MV-4-11 (cell line): Measurements from ENCODE around the gene FCGR3A.
A peak's percentile ranks its signal among the peaks of the same experiment; 100 is the strongest.
"Not testable (repeated sequence)": the region's sequence is repeated elsewhere in the genome, so short reads cannot be mapped to it uniquely, and the experiment has no call there.

Source experiments
- DNase-seq: peaks from one replicate; lab custom pipeline; 2025; lab: John Stamatoyannopoulos, UW

Gene FCGR3A

DNA sequence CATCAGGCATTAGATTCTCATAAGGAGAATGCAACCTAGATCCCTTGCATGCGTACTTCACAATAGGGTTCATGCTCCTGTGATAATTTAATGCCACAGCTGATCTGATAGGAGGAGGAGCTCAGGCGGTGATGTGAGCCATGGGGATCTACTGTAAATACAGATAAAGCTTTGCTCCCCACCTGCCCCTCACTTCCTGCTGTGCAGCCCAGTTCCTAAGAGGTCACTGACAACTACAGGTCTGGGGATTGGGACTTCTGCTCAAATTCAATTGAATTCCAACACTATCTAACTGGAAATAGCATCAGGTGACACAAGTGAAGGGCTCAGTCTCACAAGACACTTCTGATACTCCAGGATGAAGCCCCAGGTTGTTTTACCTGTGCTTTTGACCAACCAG lies 7.4 kb upstream of the FCGR3A start:
- DNase-seq = not testable (repeated sequence)

DNA sequence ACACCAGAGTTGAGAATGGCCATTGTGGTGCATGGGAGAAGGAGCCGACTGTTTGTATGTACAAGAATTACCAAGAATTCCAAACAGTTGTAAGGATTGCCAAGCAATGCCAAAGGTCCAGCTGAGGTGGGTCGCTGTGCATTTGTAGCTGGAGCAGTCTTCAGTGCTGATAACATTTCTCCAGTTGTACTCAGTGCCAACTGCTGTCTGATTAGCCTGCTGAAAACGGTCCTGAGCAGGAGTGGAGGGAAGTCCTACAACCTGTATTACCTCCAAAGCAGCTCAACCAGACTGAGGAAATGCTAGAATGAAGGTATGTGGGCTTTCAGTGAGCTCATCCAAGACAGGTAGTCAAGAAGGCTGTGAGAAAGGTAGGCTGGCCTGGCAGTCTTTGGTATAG lies 6.5 kb upstream of the FCGR3A start:
- DNase-seq = not testable (repeated sequence)

DNA sequence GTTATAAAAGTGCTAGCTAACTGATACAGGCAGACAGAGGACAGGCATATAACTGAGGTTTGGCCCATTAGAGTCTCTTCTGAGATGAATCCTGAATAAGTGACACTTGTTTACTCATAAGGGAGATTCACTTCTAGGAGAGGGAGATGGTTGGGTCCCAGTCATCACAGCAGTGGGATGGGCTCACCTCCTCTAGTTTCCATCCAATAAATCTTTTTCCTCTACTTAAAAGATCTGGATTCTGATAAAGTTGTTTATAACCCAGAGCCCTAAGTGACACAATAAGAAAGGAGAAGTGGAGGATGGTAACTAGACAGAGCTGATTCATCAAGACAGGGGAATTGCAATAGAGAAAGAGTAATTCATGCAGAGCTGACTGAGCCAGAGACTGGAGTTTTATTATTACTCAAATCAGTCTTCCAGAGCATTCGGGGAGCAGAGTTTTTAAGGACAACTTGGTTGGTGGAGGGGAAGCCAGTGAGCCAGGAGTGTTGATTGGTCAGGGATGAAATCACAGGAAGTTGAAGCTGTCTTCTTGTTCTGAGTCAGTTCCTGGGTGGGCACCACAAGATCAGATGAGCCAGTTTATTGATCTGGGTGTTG lies 5.3 kb upstream of the FCGR3A start:
- DNase-seq = peak; percentile 60

DNA sequence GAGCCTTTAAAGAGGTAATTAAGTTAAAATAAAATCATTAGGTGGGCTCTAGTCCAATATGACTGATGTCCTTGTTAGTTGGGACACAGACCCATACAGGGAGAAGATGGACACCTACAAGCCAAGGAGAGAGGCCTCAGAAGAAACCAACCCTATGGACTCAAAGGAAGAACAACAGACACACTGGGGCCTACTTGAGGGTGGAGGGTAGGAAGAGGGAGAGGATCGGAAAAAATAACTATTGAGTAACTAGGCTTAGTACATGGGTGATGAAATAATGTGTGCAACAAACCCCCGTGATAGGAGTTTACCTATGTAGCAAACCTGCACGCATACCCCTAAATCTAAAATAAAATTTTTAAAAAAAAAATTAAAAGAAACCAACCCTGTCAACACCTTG lies 4.7 kb upstream of the FCGR3A start:
- not testable (repeated sequence) for DNase-seq

DNA sequence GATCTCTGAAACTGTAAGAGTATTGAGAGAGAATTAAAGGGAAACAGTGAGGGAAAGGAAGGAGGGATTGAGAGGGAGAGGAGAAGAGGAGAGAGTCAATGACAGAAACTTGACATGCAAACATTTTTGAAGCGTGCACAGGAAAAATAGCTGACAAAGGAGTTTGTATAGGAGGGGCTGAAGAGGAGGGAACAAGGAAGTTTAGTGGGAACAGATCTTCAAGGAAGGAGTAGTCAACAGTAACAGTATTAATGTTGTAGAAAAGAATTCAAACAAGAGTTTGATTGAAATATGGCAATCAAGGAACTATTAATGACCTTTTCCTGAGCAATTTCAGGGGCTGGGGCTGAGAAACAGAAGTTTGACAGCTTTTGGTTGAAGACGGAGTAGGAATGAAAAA lies 4.0 kb upstream of the FCGR3A start:
- not testable (repeated sequence) for DNase-seq

DNA sequence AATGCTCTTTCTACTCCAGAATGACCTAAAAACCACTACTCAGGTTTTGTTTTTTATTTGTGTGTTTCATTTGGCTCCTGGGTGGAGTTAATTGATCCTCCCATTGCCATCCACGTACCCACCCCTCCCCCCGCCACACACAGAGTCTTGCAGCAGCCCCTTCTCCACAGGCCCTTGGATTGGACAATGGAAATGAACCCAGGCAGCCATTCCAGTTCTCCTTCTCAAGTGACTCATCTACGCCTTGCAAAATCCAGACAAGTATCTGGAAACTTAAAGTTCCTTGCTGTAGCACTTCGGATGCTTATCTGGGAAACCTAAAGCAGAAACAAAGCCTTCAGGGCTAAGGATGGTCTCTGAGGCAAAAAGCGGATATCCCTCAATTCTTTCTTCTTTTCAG lies 1.3 kb upstream of the FCGR3A start:
- not testable (repeated sequence) for DNase-seq

DNA sequence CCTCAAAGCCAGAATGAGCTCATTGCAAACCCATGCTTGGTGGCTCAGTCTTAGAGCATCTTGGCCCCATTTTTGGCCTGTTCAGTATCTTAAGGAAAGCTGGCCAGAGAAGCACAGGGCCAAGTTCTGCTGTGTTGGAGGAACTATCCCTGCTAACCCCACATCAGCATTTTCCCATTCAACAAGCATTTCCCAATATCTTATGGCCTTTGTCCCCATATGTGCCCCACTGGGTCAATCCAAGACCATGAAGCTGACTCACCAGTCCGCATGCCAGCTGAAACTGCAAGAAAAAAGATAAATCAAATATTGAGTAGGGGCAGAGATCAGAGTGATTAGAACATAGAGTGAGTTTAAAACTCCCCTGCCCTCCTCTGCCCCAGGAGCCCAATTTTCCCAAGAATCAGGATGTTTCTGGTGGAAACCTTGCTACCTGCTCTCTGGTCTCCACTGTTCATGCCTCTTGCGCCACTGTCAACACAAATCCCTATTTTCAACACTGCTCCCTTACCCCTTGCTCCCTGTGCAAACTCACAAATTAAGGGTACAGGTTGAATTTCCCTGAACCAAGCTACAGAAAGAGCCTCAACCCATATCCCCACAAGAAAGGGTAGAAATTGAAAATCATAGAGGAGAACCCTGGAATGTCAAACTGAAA lies 740 bp downstream of the FCGR3A start:
- not testable (repeated sequence) for DNase-seq

DNA sequence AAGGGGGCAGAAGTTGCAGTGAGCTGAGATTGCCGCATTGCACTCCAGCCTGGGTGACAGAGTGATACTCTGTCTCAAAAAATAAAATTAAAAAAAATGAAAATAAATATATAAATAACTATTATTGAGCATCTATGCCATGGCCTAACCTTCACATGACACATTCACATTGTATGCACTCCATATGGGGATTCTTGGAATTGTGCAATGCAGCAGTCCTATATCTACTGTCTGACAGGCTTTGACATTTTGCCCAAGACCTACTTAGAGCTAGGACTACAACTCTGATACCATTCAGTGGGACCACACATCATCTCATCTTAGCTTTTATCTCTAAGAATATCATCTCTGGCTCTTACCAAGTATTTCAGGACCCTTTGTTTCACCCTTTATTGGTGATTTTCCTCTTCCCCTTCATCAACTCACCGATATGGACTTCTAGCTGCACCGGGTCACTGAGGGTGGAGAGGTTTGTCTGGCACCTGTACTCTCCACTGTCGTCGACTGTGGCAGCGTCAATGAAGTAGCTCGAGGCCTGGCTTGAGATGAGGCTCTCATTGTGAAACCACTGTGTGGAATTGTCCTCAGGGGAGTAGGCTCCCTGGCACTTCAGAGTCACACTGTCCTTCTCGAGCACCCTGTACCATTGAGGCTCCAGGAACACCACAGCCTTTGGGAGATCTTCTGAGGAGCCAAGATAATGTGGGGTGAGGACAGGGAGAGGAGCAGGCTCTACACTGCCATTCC lies 1.4 kb downstream of the FCGR3A start:
- not testable (repeated sequence) for DNase-seq

DNA sequence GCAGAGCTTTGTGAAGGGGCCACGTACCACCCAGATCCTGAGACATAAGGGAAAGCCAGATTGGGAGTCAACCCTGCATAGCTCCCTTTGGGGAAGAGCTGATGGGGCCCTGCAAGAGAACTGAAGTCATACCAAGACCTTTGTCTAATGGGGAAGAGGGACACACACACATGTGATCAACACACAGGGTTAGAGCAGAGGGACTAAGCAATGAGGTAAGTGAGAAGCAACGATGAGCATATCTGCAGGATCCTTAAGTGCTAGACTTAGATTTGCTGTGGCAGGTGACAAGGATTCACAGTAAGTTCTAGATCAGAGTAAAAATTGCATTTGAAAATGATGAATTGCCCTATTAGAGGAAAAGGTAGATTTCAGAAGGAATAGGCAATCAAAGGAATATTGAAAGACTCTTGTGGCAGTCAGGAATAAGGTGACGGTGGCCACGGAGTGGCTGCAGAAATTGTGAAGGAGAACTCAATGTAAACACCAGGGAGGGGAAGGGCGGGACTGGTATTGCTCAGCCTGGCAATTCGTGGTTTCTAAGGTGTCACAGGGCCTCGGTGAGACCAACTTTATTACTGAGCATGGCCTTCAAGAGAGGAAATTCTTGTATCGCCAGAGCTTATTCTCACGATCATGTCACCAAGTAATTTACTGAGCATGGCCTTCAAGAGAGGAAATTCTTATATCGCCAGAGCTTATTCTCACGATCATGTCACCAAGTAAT lies 4.5 kb downstream of the FCGR3A start:
- DNase-seq = peak; percentile 24

DNA sequence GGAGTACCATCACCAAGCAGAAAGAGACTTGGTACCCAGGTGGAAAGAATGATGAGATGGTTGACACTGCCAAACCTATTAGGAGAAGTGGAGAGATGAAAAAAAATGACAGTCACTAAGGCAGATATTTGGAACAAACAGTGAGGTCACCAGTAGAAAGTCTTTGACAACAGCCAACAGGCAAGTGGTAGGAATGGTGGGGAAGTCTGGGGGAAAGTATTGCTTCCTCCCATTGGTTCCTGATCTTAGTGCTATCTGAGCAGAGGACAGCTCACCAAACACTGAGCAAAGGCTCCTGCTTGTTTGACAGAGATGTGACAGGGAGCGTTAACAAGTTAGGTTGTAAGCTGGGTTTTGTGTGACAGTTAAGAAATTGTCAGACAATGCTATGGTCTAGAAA lies 6.5 kb downstream of the FCGR3A start:
- peak; percentile 27 for DNase-seq

DNA sequence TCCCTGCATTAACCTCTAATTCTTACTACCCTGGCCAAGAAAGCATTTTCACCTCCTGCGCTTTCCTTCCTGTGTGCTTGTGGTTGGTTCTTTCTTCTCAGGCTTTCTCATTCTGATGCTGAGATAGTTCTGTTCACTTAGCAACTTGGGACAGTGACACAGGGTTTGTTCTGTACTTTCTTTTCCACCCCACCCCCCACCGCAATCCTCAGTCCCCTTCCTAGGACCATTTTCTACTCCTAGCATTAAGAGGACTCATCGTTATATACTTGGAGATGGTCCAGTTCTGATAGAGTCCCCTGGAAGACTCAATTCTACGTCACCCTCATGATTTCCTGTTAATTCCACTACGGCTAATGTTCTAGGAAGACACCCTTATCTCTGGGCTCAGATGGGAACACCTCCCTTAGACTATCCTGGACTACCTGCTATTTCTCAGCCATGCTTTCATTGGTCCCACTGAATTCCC lies 7.5 kb downstream of the FCGR3A start:
- DNase-seq = not testable (repeated sequence)

DNA sequence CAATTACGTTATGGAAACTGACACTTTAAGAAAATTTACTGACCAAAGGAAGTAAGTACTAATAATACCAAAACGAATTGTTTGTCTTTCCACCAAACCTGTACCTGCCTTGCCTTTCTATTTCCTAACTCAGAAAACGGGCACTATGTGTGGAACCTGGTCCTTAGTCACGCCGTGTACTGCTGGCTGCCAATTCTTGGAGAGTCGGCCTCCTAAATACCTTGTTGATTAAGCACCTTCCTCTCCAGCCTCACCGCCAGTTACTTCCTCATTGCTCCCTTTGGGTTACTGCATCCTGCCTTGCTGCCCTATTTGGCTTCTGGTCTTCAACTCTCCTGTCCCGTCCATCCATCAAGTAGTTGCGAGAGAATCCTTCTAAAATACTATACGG lies 9.1 kb downstream of the FCGR3A start:
- peak; percentile 54 for DNase-seq

DNA sequence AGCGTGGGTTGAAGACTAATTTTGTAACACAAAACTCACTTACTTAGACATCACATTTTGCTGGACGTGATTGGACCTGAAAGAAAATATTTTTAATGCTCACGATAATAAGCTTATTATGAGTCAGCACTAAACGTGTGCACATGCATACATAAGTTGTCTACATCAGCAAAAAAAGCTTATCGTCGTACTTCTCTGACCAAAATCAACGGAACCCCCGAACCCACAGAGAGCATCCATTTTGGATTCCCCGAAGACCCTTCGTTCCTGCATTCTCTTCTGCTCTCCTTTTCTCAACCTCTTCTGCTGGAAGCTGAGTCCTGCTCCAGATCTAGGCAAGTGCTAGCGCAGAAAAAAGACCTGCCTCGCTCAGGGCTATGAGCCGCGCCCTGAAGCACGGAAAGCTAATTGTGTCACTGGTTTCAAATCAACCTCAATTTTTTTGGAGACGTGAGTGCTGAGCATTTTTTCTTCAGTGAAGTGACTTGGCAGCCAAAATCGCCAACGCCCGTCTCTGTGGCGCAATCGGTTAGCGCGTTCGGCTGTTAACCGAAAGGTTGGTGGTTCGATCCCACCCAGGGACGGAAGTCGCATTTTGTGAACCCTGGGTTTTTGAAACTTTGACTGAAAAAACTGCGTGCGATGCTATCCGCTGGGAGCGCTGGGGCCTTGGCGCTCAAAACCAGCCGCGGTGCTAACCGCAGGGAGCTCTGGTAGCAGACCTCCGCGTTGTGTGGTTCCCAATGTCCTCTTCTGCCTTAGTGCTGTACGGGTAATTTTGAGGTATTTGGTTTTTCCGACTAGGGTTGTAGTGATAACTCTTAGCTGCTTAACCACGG lies 9.7 kb downstream of the FCGR3A start:
- DNase-seq = peak; percentile 94

DNA sequence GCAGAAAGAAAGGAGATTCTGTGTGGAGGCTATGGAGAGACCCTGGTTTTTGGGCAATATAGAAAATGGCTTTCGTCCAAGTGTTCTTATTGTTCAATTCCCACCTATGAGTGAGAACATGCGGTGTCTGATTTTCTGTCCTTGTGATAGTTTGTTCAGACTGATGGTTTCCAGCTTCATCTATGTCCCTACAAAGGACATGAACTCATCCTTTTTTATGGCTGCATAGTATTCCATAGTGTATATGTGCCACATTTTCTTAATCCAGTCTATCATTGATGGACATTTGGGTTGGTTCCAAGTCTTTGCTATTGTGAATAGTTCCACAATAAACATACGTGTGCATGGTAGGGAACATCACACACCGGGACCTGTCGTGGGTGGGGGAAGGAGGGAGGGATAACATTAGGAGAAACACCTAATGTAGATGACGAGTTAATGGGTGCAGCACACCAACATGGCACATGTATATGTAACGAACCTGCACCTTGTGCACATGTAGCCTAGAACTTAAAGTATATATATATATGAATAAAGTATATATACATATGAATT lies 10.6 kb downstream of the FCGR3A start:
- DNase-seq = not testable (repeated sequence)

DNA sequence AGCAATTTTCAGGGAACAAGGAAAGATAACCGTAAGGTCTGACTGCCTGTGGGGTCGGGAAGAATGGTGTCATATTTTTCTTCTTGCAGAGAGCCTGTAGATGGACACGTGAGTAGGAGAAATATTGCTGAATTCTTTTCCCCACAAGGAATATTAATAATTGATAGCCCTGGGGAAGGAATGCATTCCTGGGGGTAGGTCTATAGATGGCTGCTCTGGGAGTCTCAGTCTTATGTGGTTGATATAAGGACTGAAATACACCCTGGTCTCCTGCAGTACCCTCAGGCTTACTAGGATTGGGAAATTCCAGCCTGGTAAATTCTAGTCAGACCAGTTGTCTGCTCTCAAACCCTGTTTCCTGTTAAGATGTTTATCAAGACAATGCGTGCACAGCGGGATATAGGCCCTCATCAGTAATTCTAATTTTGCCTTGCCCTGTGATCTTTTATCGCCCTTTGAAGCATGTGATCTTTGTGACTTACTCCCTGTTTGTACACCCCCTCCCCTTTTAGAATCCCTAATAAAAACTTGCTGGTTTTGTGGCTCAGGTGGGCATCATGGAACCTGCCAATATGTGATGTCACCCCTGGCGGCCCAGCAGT lies 12.4 kb downstream of the FCGR3A start:
- DNase-seq = not testable (repeated sequence)

DNA sequence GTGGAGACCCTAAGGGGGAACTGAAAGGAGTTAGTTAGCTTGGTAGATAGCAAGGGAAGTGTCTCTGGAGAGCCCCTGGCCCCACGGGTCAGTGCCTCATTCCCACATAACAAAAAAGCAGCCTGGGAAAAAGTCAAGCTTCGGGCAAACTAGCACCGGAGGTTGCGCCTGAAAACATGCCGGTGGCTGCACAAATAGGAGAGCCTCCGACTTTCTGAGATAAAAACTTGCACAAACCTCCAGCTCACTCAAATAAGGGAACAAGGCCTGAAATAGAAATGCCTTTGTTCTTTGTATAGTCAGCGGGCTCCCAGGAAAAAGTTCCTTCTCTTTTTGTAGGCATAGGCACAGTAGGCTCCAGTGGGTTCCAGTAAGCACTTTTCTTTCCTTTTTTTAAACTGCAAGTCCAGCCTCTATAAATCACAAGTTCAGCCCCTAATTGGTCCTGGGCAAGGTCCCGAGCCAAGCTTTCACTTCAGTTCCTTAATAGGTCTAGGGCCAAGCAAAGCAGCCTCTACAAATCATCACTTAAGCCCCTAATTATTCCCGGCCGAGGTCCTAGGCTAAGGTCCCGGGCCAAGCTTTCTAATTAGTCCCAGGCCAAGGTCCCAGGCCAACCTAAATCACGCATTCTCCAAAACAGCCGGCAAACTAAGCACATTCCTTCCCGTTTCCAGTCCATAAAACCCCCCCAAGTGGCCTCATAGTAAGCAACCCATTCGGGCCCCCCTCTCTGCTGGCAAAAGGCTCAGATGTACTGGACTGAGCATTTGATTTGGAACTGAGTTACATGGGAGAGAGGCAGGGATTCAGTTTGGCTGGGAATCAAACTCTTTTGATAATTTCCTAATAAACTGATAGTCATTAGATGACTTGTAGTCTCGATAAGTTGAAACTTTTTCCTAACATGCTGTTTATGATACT lies 16.7 kb downstream of the FCGR3A start:
- peak; percentile 53 for DNase-seq

DNA sequence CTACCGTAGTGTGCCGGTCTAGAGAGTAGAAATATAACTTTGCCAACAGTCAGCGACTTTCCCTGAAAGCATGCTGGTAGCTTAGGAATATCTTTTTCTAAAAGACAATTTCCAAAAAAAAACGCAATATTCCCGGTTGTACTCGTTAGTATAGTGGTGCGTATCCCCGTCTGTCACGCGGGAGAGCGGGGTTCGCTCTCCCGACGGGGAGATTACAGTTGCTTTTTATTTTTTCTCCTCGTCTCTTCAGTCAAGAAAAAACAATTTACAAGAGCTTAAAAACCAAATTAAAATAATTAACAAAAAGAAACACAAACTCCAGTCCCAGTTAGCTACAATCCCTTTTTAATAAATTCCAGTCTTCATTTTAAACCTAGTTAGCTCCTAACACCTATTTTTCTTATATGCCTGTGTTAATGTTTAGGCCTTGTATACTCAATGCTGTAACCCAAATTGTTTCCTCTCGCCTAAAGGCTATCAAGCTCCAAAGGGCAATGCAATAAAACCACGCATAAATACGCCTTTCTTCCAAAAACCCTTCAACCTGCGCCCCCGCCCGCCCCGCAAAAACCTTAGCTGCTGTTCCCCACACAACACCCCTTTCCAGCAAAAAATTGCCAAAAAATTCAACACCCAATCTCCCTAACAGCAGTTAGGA lies 17.5 kb downstream of the FCGR3A start:
- DNase-seq = no peak

DNA sequence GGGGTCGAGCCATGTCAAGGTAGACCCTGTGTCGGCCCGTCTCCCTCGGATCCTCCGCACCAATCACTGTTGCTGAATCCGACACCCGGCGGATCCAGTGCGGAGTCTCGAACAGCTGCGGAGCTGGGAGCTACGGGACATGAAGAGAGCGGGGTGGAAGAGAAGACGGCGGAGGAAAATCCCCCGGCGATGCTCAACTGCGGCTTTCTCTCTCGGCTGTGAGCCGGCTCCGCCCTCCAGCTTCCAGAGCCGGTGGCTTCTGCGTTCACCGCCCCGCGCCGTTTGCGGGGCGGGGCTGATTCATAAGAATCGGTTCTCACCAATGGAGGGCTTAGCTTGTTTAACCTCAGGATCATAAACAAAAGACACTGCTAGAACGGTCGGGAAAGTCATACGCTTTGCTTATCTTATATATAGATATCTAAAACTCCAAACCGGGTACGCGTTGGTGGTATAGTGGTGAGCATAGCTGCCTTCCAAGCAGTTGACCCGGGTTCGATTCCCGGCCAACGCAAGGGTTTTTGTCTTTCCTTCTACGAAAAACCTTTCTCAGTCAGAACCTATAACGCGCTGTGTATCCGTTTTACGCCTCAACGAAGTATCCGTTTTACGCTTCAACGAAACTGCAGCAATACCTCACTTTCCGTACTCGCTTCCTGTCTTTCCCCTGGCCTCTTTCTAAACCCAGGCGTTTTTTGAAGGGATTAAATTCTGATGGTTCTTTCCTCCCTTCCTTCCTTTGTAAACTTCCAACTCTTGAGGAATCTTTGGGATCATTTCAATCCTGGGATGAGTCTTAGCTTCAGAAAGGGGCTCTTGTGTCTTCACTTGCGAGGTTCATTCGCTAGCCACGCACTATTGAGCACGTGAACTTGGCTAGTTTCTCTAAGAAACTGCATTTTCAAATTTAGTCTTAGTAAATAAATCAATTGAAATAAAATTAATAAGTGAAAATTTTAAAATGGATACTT lies 18.7 kb downstream of the FCGR3A start:
- peak; percentile 95 for DNase-seq
